Activated CD4-positive, CD25-positive, alpha-beta regulatory T cell (primary cell): ENCODE data around the gene COQ8A.

Experiments
- DNase-seq, 4 experiments: peaks; one replicate each; lab custom pipeline; 2025; lab: John Stamatoyannopoulos, UW

The COQ8A gene

GRCh38 chr1:227009937-227010336, 69.8 kb downstream of the COQ8A start:
- DNase-seq: no peak

GRCh38 chr1:227010645-227011044, 70.6 kb downstream of the COQ8A start:
- DNase-seq: no peak

GRCh38 chr1:227016990-227017389, 76.9 kb downstream of the COQ8A start:
- no peak for DNase-seq

GRCh38 chr1:227032396-227032795, 92.3 kb downstream of the COQ8A start:
- DNase-seq: no peak

GRCh38 chr1:227033880-227034279, 93.8 kb downstream of the COQ8A start:
- no peak for DNase-seq

- DNase-seq: no peak
Observed at GRCh38 chr1:227035316-227035715, 95.2 kb downstream of the COQ8A start.

- DNase-seq: no peak
Observed at GRCh38 chr1:227037121-227037520, 97.0 kb downstream of the COQ8A start.
